GM21447 (cell line): ENCODE measurements around the gene CEACAM5.

Source experiments
- ATAC-seq: cut with Tn5 transposase; IDR thresholded peaks from one replicate; pipeline ENCODE4 v1.9.1; 2021; ENCODE audit not compliant: unreplicated experiment

The CEACAM5 gene

DNA sequence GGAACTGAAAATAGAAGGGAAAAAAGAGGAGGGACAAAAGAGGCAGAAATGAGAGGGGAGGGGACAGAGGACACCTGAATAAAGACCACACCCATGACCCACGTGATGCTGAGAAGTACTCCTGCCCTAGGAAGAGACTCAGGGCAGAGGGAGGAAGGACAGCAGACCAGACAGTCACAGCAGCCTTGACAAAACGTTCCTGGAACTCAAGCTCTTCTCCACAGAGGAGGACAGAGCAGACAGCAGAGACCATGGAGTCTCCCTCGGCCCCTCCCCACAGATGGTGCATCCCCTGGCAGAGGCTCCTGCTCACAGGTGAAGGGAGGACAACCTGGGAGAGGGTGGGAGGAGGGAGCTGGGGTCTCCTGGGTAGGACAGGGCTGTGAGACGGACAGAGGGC is at the start of gene CEACAM5:
Gene CEACAM5, plus strand, starts transcription at position 146 of the 400 bp plus-strand sequence. Its CDS starts 106 bp downstream, at position 252.
- ATAC-seq, result no peak

DNA sequence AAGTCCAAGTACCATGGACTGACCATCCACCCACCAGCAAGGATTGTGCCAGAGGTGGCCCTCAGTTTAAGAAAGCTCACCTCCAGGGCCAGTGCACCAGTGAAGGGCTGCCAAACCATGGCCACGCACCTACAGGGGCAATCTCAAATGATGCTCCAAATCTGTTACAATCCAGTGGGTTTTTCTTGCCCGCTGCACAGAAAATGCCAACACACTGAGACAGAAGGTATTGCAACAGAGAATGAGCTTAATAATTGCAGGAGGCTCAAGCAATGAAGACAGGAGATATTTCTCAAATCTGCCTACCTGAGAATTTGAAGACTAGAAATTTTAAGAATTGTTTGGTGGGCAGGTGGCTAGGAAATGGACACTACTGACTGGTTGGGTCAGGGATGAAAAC is 42.4 kb upstream of the CEACAM5 start:
- ATAC-seq, result no peak

DNA sequence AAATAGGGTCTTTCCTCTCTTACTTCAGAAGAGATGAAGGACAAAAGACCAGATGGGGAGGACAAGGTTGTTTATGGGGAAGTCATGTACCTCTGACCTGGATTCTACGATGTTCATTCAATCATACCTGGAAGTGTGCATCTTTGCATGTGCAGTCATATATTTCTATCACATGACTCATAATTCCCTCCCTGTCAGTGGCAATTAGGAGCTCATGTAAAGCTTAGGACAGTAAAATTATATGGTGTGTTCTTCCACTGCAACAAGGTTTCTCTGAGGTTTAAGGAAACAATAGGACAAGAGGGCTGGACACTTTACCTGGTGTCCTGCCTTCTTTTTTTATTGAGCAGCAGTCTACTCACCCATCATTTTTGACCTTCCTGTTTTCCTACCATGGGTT is 40.1 kb upstream of the CEACAM5 start:
- no peak for ATAC-seq

DNA sequence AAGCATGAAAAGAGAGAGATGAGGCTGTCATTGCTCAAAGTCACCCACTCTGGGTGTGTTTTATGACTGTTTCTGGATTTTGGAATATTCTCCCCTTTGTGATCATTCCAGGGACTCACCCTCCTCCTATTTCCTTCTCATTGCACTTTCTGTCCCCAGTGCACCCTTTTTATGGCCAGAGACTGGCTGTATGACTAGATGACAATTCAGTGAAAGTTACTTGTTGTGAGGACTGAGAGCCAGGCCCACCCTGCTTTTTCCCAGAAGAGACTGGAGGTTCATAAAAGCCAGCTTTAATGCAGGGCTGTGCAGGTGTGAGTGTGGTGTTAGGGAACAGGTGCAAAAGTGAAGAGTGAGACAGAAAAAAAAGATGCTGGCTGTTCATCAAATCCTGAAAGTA is 37.7 kb upstream of the CEACAM5 start:
- no peak for ATAC-seq

DNA sequence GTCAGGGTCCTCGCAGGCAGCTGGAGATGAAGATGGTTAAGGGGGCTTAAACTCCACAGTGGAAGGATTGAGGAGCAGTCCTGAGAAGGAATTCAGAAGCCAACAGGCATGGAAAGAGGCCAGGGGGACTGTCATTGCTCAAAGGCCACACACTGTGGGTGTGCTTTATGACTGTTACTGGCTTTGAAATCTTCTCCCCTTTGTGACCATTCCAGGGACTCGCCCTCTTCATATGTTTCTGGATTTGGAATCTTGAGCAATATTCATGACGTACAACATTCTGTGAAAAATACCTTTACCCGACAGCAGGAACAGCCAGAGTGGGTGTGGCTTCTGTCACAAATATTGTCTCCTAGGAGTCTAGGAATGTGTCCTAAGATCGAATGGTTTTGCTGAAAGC is 36.9 kb upstream of the CEACAM5 start:
- no peak for ATAC-seq

DNA sequence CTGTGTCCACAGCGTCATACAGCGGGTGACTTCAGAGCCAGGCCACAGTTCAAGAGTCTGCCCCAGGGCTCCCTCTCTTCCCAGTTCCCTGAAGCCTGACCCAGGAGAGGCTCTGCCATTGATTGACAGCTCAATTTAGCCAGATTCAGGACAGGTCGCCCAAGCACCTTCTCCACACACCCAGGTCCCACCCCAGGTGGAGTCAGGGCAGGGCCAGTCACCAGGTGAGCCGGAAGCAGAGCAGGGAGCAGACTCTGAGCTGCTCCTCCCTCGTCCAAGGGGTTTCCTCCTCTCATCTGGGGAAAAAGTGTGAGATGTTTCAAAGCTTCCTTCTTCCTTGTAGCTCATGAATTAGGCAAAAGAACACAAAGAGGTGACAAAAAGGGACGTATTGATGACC is 26.0 kb upstream of the CEACAM5 start:
- ATAC-seq, result no peak

DNA sequence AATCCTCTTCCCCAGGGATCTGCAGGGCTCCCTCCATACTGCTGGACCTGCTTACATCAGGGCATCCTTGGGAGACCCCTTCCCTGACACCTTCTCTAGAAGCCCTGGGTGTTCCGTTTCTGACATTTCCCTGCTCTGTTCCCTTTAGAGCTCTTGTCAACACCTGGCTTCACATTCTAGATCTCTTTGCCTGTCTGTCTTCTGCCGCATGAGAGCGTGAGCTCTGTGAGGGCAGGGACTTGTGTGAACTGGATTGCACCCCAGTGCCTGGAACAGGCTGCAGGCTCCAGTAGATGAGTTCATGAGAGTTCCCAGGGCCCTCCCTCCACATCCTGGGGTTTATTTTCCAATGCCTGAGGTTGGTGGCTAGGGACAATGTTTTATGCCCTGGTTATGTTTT is 21.0 kb upstream of the CEACAM5 start:
- no peak for ATAC-seq

DNA sequence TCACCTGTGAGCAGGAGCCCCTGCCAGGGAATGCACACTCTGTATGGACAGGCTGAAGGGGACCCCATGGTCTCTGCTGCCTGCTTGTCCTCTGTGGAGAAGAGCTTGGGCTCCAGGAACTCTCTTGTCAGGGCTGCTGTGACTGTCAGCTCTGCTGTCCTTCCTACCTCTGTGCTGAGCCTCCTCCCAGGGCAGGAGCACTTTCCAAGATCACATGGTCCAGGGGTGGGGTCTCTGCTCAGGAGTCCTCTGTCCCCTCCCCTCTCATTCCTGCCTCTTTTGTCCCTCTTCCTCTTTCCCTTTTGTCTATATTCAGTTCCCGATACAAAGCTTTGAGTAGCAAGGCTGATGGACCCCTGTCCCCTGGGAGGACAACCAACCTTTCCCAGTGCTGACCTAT is 20.3 kb upstream of the CEACAM5 start, which contains the start of gene CEACAM7:
Gene CEACAM7, minus strand, starts transcription at position 173 of the 400 bp plus-strand sequence. Its CDS starts 105 bp downstream, at position 68.
- ATAC-seq, result no peak

DNA sequence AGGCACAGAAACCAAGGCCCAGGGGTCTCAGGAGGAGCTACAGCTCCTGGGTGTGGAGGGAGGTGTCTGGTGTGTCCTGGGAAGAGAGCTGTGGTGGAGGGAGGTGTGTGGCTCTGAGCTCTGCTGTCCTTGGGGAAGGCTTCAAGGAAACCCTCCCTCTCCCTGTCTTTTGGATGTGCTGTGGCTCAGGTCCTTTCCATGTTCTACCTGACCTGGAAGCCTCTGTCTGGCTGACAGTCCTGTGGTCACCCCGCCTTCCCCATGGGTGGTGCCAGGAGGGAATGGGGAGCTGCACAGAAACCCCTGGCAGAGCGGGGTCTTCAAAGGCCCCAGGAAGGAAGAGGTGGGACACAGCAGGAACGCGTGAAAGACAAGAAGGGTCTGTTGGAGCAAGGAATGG is 19.7 kb upstream of the CEACAM5 start:
- ATAC-seq, result no peak

DNA sequence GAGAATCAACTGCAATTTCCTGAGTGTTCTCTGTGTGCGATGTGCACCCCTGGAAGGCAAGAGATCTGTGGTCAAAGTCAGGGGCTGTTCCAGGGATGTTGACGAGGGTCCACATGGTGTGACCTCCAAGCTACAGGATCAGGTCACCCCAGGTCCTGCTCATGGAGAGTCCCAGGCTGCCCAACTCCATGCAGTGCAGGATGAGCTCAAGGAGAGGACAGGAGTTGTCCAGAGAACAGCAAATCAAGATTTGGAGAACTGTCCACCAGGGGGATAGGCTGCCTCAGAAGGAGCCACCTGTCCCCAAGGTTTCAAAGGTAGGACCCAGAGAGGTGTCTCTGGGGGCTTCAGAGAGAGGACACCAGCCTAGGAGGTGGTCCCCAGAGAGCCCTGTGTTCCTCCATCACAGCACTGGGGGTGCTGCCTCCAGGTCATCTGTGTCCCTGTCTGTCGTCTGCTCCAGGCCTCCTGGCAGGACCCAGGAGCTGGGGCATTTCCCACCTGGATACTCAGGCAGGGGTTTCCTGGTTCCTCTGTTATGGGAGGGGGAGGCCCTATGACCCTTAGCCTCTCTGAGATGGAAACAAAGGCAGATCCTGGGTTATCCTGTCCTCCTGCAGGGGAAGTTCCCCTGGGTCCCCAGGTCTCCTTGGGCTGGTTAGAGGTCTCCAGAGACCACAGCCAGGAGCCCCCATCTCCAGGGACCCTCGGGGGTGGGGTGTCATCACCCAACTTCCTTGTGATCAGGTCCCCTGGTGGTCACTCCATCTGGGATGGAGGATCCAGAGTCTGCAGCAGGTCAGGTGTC is 18.2 kb upstream of the CEACAM5 start:
- no peak for ATAC-seq

DNA sequence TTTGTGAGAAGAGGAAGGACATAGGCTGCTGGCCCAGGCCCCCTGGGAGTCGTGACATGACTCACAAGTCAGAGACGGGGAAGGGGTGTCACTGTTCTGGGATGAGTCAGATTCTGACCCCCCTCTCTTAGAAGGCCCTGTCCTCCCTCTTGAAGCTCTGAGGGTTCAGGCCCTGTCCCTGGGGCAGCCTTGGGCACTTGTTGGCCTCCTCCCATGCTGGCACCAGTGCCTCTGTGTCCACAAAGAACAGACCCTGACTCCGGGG is 17.7 kb upstream of the CEACAM5 start:
- no peak for ATAC-seq

DNA sequence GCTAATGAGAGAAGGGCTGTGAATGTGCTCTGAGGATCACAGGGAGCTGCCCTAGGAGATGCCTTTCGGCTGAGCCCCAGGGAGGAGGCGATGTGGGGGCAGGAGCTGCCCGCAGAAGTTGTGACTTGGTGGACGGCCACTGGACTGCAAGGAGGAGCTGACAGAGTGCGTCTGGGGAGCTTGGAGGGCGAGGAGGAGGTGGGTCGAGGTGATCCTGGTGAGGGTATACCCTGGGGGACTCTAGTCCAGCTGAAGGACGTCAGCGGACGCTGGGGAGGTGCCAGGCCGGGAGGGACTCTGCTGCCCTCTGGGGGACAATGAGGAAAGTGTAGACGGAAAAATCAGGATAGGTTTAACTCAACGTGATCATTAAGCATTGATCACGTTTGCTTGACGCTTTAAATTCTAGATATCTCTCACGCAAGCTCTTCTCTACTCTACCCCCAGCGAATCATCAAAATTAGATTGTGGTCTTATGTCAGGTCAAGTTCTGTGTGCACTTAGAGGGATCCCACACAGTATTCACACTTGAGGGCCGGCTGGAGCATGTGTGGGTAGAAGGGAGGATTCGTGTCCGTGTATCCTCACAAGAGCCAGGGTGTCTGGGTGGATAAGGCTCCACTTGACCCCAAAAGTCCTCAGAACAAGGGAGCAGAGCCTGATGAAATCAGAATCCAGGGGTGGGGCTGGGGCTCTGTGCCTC is 17.0 kb upstream of the CEACAM5 start:
- no peak for ATAC-seq

DNA sequence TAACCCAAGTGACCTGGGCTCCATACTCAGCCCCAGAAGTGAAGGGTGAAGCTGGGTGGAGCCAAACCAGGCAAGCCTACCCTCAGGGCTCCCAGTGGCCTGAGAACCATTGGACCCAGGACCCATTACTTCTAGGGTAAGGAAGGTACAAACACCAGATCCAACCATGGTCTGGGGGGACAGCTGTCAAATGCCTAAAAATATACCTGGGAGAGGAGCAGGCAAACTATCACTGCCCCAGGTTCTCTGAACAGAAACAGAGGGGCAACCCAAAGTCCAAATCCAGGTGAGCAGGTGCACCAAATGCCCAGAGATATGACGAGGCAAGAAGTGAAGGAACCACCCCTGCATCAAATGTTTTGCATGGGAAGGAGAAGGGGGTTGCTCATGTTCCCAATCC is 14.2 kb upstream of the CEACAM5 start:
- ATAC-seq, result no peak

DNA sequence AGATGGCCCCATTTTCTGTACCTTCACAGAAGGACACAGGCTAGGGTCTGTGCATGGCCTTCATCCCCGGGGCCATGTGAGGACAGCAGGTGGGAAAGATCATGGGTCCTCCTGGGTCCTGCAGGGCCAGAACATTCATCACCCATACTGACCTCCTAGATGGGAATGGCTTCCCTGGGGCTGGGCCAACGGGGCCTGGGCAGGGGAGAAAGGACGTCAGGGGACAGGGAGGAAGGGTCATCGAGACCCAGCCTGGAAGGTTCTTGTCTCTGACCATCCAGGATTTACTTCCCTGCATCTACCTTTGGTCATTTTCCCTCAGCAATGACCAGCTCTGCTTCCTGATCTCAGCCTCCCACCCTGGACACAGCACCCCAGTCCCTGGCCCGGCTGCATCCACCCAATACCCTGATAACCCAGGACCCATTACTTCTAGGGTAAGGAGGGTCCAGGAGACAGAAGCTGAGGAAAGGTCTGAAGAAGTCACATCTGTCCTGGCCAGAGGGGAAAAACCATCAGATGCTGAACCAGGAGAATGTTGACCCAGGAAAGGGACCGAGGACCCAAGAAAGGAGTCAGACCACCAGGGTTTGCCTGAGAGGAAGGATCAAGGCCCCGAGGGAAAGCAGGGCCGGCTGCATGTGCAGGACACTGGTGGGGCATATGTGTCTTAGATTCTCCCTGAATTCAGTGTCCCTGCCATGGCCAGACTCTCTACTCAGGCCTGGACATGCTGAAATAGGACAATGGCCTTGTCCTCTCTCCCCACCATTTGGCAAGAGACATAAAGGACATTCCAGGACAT is 13.4 kb upstream of the CEACAM5 start:
- ATAC-seq, result no peak

DNA sequence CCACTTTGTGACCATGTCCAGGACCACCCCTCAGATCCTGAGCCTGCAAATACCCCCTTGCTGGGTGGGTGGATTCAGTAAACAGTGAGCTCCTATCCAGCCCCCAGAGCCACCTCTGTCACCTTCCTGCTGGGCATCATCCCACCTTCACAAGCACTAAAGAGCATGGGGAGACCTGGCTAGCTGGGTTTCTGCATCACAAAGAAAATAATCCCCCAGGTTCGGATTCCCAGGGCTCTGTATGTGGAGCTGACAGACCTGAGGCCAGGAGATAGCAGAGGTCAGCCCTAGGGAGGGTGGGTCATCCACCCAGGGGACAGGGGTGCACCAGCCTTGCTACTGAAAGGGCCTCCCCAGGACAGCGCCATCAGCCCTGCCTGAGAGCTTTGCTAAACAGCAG is 12.7 kb upstream of the CEACAM5 start:
- ATAC-seq, result no peak

DNA sequence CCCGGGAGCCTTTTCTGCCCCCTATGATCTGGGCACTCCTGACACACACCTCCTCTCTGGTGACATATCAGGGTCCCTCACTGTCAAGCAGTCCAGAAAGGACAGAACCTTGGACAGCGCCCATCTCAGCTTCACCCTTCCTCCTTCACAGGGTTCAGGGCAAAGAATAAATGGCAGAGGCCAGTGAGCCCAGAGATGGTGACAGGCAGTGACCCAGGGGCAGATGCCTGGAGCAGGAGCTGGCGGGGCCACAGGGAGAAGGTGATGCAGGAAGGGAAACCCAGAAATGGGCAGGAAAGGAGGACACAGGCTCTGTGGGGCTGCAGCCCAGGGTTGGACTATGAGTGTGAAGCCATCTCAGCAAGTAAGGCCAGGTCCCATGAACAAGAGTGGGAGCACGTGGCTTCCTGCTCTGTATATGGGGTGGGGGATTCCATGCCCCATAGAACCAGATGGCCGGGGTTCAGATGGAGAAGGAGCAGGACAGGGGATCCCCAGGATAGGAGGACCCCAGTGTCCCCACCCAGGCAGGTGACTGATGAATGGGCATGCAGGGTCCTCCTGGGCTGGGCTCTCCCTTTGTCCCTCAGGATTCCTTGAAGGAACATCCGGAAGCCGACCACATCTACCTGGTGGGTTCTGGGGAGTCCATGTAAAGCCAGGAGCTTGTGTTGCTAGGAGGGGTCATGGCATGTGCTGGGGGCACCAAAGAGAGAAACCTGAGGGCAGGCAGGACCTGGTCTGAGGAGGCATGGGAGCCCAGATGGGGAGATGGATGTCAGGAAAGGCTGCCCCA is 11.8 kb upstream of the CEACAM5 start:
- no peak for ATAC-seq

DNA sequence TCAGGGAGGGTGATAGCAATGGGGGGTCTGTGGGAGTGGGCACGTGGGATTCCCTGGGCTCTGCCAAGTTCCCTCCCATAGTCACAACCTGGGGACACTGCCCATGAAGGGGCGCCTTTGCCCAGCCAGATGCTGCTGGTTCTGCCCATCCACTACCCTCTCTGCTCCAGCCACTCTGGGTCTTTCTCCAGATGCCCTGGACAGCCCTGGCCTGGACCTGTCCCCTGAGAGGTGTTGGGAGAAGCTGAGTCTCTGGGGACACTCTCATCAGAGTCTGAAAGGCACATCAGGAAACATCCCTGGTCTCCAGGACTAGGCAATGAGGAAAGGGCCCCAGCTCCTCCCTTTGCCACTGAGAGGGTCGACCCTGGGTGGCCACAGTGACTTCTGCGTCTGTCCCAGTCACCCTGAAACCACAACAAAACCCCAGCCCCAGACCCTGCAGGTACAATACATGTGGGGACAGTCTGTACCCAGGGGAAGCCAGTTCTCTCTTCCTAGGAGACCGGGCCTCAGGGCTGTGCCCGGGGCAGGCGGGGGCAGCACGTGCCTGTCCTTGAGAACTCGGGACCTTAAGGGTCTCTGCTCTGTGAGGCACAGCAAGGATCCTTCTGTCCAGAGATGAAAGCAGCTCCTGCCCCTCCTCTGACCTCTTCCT is 11.1 kb upstream of the CEACAM5 start:
- no peak for ATAC-seq

DNA sequence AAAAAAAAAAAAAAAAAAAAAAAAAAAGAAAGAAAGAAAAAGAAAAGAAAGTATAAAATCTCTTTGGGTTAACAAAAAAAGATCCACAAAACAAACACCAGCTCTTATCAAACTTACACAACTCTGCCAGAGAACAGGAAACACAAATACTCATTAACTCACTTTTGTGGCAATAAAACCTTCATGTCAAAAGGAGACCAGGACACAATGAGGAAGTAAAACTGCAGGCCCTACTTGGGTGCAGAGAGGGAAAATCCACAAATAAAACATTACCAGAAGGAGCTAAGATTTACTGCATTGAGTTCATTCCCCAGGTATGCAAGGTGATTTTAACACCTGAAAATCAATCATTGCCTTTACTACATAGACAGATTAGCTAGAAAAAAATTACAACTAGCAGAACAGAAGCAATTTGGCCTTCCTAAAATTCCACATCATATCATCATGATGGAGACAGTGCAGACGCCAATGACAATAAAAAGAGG is 9.6 kb upstream of the CEACAM5 start:
- no peak for ATAC-seq

DNA sequence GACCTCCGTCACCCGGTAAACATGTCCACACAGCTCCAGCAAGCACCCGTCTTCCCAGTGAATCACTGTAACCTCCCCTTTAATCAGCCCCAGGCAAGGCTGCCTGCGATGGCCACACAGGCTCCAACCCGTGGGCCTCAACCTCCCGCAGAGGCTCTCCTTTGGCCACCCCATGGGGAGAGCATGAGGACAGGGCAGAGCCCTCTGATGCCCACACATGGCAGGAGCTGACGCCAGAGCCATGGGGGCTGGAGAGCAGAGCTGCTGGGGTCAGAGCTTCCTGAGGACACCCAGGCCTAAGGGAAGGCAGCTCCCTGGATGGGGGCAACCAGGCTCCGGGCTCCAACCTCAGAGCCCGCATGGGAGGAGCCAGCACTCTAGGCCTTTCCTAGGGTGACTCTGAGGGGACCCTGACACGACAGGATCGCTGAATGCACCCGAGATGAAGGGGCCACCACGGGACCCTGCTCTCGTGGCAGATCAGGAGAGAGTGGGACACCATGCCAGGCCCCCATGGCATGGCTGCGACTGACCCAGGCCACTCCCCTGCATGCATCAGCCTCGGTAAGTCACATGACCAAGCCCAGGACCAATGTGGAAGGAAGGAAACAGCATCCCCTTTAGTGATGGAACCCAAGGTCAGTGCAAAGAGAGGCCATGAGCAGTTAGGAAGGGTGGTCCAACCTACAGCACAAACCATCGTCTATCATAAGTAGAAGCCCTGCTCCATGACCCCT is 9.0 kb upstream of the CEACAM5 start:
- no peak for ATAC-seq

DNA sequence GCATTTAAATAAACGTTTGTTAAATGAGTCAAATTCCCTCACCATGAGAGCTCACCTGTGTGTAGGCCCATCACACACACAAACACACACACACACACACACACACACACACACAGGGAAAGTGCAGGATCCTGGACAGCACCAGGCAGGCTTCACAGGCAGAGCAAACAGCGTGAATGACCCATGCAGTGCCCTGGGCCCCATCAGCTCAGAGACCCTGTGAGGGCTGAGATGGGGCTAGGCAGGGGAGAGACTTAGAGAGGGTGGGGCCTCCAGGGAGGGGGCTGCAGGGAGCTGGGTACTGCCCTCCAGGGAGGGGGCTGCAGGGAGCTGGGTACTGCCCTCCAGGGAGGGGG is 8.5 kb upstream of the CEACAM5 start:
- no peak for ATAC-seq
